T-helper 9 cell (primary cell): ENCODE measurements around the gene CHCT1.

ENCODE experiments used
- DNase-seq: peaks from one replicate; pipeline ENCODE4 v3.0.0-alpha.2; 2020

The CHCT1 gene

GRCh38 chr17:60443713-60444112 is 21.4 kb downstream of the CHCT1 start:
- no peak for DNase-seq

GRCh38 chr17:60445144-60445543 is 22.9 kb downstream of the CHCT1 start:
- no peak for DNase-seq

- no peak for DNase-seq
These were observed 25.1 kb downstream of the CHCT1 start for GRCh38 chr17:60447375-60447774.

- no peak for DNase-seq
These were observed 28.8 kb downstream of the CHCT1 start for GRCh38 chr17:60451071-60451470.

GRCh38 chr17:60451965-60452364 is 29.7 kb downstream of the CHCT1 start:
- DNase-seq = no peak

GRCh38 chr17:60455378-60455777 is 33.1 kb downstream of the CHCT1 start:
- no peak for DNase-seq

- DNase-seq = no peak
These were observed 34.9 kb downstream of the CHCT1 start for GRCh38 chr17:60457148-60457547.

GRCh38 chr17:60461584-60461983 is 39.3 kb downstream of the CHCT1 start:
- DNase-seq = no peak

GRCh38 chr17:60463157-60463835 is 41.0 kb downstream of the CHCT1 start:
- DNase-seq = no peak

- DNase-seq = no peak
These were observed 42.1 kb downstream of the CHCT1 start for GRCh38 chr17:60464343-60464742.

GRCh38 chr17:60468371-60468770 is 46.1 kb downstream of the CHCT1 start:
- DNase-seq = no peak

- no peak for DNase-seq
These were observed 49.2 kb downstream of the CHCT1 start for GRCh38 chr17:60471451-60471850.

- DNase-seq = no peak
These were observed 50.2 kb downstream of the CHCT1 start for GRCh38 chr17:60472449-60472848.

GRCh38 chr17:60473788-60474187 is 51.5 kb downstream of the CHCT1 start:
- DNase-seq = no peak
